Measurements from ENCODE around the gene TTC7B. TPM values are rescaled to one million over a fixed set of nuclear protein-coding genes. Genes with fewer than 3 reads are reported as not detected.
A peak's percentile ranks its signal among the peaks of the same experiment; 100 is the strongest.

Gene TTC7B
- total and polyA plus RNA-seq, 2 donors (not counting 1 experiment from before 2014, with no cell fraction given): 18.8 to 37.5 TPM

GRCh38 chr14:90703841-90704737 is 112.1 kb downstream of the TTC7B start:
- Histone ChIP-seq H3K27me3 (ENCODE audit: control insufficient read depth, insufficient read depth, low read length) (no peaks in the 10 kb centered on the region), H3K4me2 (ENCODE audit: extremely low read depth, insufficient read depth, low read length) (no peak overlapping the region), H3K79me2 (ENCODE audit: control insufficient read depth, insufficient read depth, low read length) (no peaks in the 10 kb centered on the region), H3K9me3 (ENCODE audit: control insufficient read depth, insufficient read depth, low read depth, low read length) (no peaks in the 10 kb centered on the region), H3K4me1 (ENCODE audit: control insufficient read depth, extremely low read depth, insufficient read depth, low read length) (no peaks in the 10 kb centered on the region), H3K27ac (ENCODE audit: insufficient read depth, low read length) (no peak overlapping the region), H3K9ac (ENCODE audit: insufficient read depth, low read length) (no peak overlapping the region), H2AFZ (ENCODE audit: low read length) (no peak overlapping the region), H4K20me1 (ENCODE audit: control insufficient read depth, extremely low read depth, insufficient read depth, low read length) (no peaks in the 10 kb centered on the region), H3K36me3 (ENCODE audit: control insufficient read depth, insufficient read depth, low read length) (no peaks in the 10 kb centered on the region), H3K4me3 (replicated peaks in 1 of 4; ENCODE audit: control extremely low read depth in 1 of 4, insufficient read depth in 1 of 4, low read depth in 3 of 4, low read length in 4 of 4) (no peak overlapping the region)
- TF ChIP-seq EZH2 (IDR thresholded peaks at IDR 0.05; ENCODE audit: low read length, missing control alignments) (no peak), CTCF (conservative IDR thresholded peaks at IDR 0.05 in 1 of 2, IDR thresholded peaks at IDR 0.05 in 1 of 2; ENCODE audit: low read depth in 1 of 2, low read length in 2 of 2) (no peak)
- DNase-seq (ENCODE audit: low read depth in 2 of 2): peak in 1 of 2 donors; percentile 11

GRCh38 chr14:90700933-90701776 is 115.1 kb downstream of the TTC7B start:
- Histone ChIP-seq H3K36me3 (ENCODE audit: control insufficient read depth, insufficient read depth, low read length) (no peaks in the 10 kb centered on the region), H3K4me1 (ENCODE audit: control insufficient read depth, extremely low read depth, insufficient read depth, low read length) (peaks cover 4% of the 10 kb centered on the region), H2AFZ (ENCODE audit: low read length) (no peak overlapping the region), H3K4me3 (replicated peaks in 1 of 4; ENCODE audit: control extremely low read depth in 1 of 4, insufficient read depth in 1 of 4, low read depth in 3 of 4, low read length in 4 of 4) (no peak overlapping the region), H3K79me2 (ENCODE audit: control insufficient read depth, insufficient read depth, low read length) (no peaks in the 10 kb centered on the region), H3K9me3 (ENCODE audit: control insufficient read depth, insufficient read depth, low read depth, low read length) (no peaks in the 10 kb centered on the region), H3K27me3 (ENCODE audit: control insufficient read depth, insufficient read depth, low read length) (no peaks in the 10 kb centered on the region), H4K20me1 (ENCODE audit: control insufficient read depth, extremely low read depth, insufficient read depth, low read length) (no peaks in the 10 kb centered on the region), H3K4me2 (ENCODE audit: extremely low read depth, insufficient read depth, low read length) (no peak overlapping the region), H3K9ac (ENCODE audit: insufficient read depth, low read length) (no peak overlapping the region), H3K27ac (ENCODE audit: insufficient read depth, low read length) (no peak overlapping the region)
- TF ChIP-seq EZH2 (IDR thresholded peaks at IDR 0.05; ENCODE audit: low read length, missing control alignments): no peak
- no peak for DNase-seq (ENCODE audit: low read depth in 2 of 2)

GRCh38 chr14:90699016-90699415 is 117.2 kb downstream of the TTC7B start:
- no peak overlapping the region for H2AFZ ChIP-seq (ENCODE audit: low read length)
- H3K27me3 ChIP-seq (ENCODE audit: control insufficient read depth, insufficient read depth, low read length): no peaks in the 10 kb centered on the region
- no peaks in the 10 kb centered on the region for H4K20me1 ChIP-seq (ENCODE audit: control insufficient read depth, extremely low read depth, insufficient read depth, low read length)
- no peaks in the 10 kb centered on the region for H3K79me2 ChIP-seq (ENCODE audit: control insufficient read depth, insufficient read depth, low read length)
- no peak overlapping the region for H3K4me2 ChIP-seq (ENCODE audit: extremely low read depth, insufficient read depth, low read length)
- H3K4me3 ChIP-seq (replicated peaks in 1 of 4; ENCODE audit: control extremely low read depth in 1 of 4, insufficient read depth in 1 of 4, low read depth in 3 of 4, low read length in 4 of 4): no peak overlapping the region
- TF ChIP-seq CTCF (conservative IDR thresholded peaks at IDR 0.05 in 1 of 2, IDR thresholded peaks at IDR 0.05 in 1 of 2; ENCODE audit: low read depth in 1 of 2, low read length in 2 of 2): no peak
- no peak for TF ChIP-seq EZH2 (IDR thresholded peaks at IDR 0.05; ENCODE audit: low read length, missing control alignments)
- H3K36me3 ChIP-seq (ENCODE audit: control insufficient read depth, insufficient read depth, low read length): no peaks in the 10 kb centered on the region
- H3K9ac ChIP-seq (ENCODE audit: insufficient read depth, low read length): no peak overlapping the region
- no peaks in the 10 kb centered on the region for H3K9me3 ChIP-seq (ENCODE audit: control insufficient read depth, insufficient read depth, low read depth, low read length)
- peaks cover 4% of the 10 kb centered on the region for H3K4me1 ChIP-seq (ENCODE audit: control insufficient read depth, extremely low read depth, insufficient read depth, low read length)
- no peak overlapping the region for H3K27ac ChIP-seq (ENCODE audit: insufficient read depth, low read length)
- no peak for DNase-seq (ENCODE audit: low read depth in 2 of 2)

Measured in fibroblast of lung (primary cell).